H9 (cell line): ENCODE measurements around the gene ROBO1. TPM values are rescaled to one million over a fixed set of nuclear protein-coding genes. Genes with fewer than 3 reads are reported as not detected.

Source experiments
- DNase-seq: peaks from one replicate; pipeline ENCODE4 v3.0.0-alpha.2; 2017
- H2AFZ ChIP-seq: one replicate; pipeline ENCODE4 v1.6.1; 2013; ENCODE audit warnings: mild to moderate bottlenecking, low read length, control low read depth, moderate library complexity
- H2AK5ac ChIP-seq: 2 replicates; pipeline ENCODE4 v1.6.1; 2013; ENCODE audit warnings: low read length, control low read depth, mixed read lengths; ENCODE audit not compliant: insufficient read length
- H2BK120ac ChIP-seq: one replicate; pipeline ENCODE4 v1.6.1; 2013; ENCODE audit warnings: low read depth, mild to moderate bottlenecking, low read length, control low read depth, inconsistent platforms; ENCODE audit not compliant: poor library complexity, severe bottlenecking
- H2BK12ac ChIP-seq: 2 replicates; pipeline ENCODE4 v1.6.1; 2013; ENCODE audit warnings: low read length, control low read depth, mixed read lengths, low read depth; ENCODE audit not compliant: insufficient read length
- H2BK15ac ChIP-seq: 2 replicates; pipeline ENCODE4 v1.6.1; 2013; ENCODE audit warnings: low read depth, low read length, control low read depth
- H2BK20ac ChIP-seq: one replicate; pipeline ENCODE4 v1.6.1; 2013; ENCODE audit warnings: low read depth, mild to moderate bottlenecking, low read length, control low read depth, inconsistent platforms; ENCODE audit not compliant: poor library complexity, severe bottlenecking
- H2BK5ac ChIP-seq: 2 replicates; pipeline ENCODE4 v1.6.1; 2013; ENCODE audit warnings: low read length, control low read depth, mixed read lengths; ENCODE audit not compliant: insufficient read length
- H3K14ac ChIP-seq: 2 replicates; pipeline ENCODE4 v1.6.1; 2013; ENCODE audit warnings: low read length, control low read depth; ENCODE audit not compliant: insufficient read depth
- H3K18ac ChIP-seq: 2 replicates; pipeline ENCODE4 v1.6.1; 2013; ENCODE audit warnings: low read depth, mild to moderate bottlenecking, mixed read lengths, low read length, control low read depth; ENCODE audit not compliant: insufficient read length
- H3K23ac ChIP-seq: 2 replicates; pipeline ENCODE4 v1.6.1; 2013; ENCODE audit warnings: low read length, control low read depth, mixed read lengths, low read depth; ENCODE audit not compliant: insufficient read length
- H3K23me2 ChIP-seq: 2 replicates; pipeline ENCODE4 v1.6.1; 2013; ENCODE audit warnings: low read depth, mild to moderate bottlenecking, mixed read lengths, low read length, control low read depth; ENCODE audit not compliant: insufficient read length, poor library complexity, severe bottlenecking
- H3K27ac ChIP-seq: 2 replicates; pipeline ENCODE4 v1.5.1; 2013; ENCODE audit warnings: low read length, control low read depth, mixed read lengths, low read depth; ENCODE audit not compliant: insufficient read length
- H3K27me3 ChIP-seq: 2 replicates; pipeline ENCODE4 v1.6.1; 2013; ENCODE audit warnings: low read length, control low read depth, inconsistent platforms; ENCODE audit not compliant: insufficient read depth
- H3K4ac ChIP-seq: 2 replicates; pipeline ENCODE4 v1.6.1; 2013; ENCODE audit warnings: low read depth, mild to moderate bottlenecking, control low read depth, inconsistent platforms, low read length, moderate library complexity
- H3K4me1 ChIP-seq: 2 replicates; pipeline ENCODE4 v1.6.1; 2013; ENCODE audit warnings: low read length, control low read depth, inconsistent platforms; ENCODE audit not compliant: insufficient read depth
- H3K4me2 ChIP-seq: 2 replicates; pipeline ENCODE4 v1.6.1; 2013; ENCODE audit warnings: low read length, control low read depth, mixed read lengths; ENCODE audit not compliant: insufficient read length, insufficient read depth
- H3K56ac ChIP-seq: 2 replicates; pipeline ENCODE4 v1.6.1; 2013; ENCODE audit warnings: low read depth, mild to moderate bottlenecking, mixed read lengths, low read length, control low read depth; ENCODE audit not compliant: insufficient read length
- H3K79me1 ChIP-seq: 2 replicates; pipeline ENCODE4 v1.6.1; 2013; ENCODE audit warnings: low read depth, mild to moderate bottlenecking, moderate library complexity, low read length, control low read depth, inconsistent platforms; ENCODE audit not compliant: insufficient read depth, poor library complexity, severe bottlenecking
- H3K79me2 ChIP-seq: 2 replicates; pipeline ENCODE4 v1.6.1; 2013; ENCODE audit warnings: low read length, control low read depth, inconsistent platforms; ENCODE audit not compliant: insufficient read depth
- H3K9ac ChIP-seq: 2 replicates; pipeline ENCODE4 v1.6.1; 2013; ENCODE audit warnings: low read length, control low read depth, mixed read lengths; ENCODE audit not compliant: insufficient read length; ENCODE audit errors: extremely low read depth
- H3K9me3 ChIP-seq: one replicate; pipeline ENCODE4 v1.6.1; 2013; ENCODE audit warnings: low read depth, low read length, inconsistent platforms; ENCODE audit not compliant: control insufficient read depth
- H3T11ph ChIP-seq: one replicate; pipeline ENCODE4 v1.6.1; 2013; ENCODE audit warnings: mild to moderate bottlenecking, low read length, control low read depth, inconsistent platforms
- H4K20me1 ChIP-seq: one replicate; pipeline ENCODE4 v1.6.1; 2013; ENCODE audit not compliant: control insufficient read depth, insufficient read length, insufficient read depth
- H4K5ac ChIP-seq: 2 replicates; pipeline ENCODE4 v1.6.1; 2013; ENCODE audit warnings: low read depth, mild to moderate bottlenecking, mixed read lengths, low read length, control low read depth; ENCODE audit not compliant: insufficient read length
- H4K8ac ChIP-seq: replicated peaks from 2 replicates; pipeline ENCODE4 v1.6.1; 2013; ENCODE audit warnings: low read length, control low read depth, mixed read lengths, low read depth; ENCODE audit not compliant: insufficient read length
- H4K91ac ChIP-seq: 2 replicates; pipeline ENCODE4 v1.6.1; 2013; ENCODE audit warnings: low read depth, mild to moderate bottlenecking, moderate library complexity, mixed read lengths, low read length, control low read depth; ENCODE audit not compliant: insufficient read length
- H3K27ac Mint-ChIP-seq, 3 experiments: 2 replicates in 2 of 3; 3 replicates in 1 of 3; pipeline ENCODE4 v1.8.0; 2020 to 2021; ENCODE audit warnings: mixed read lengths in 3 of 3, mild to moderate bottlenecking in 1 of 3, moderate library complexity in 1 of 3
- H3K27me3 Mint-ChIP-seq: 2 replicates; pipeline ENCODE4 v1.8.0; 2021; ENCODE audit warnings: low read depth, mild to moderate bottlenecking, moderate library complexity, mixed read lengths
- H3K36me3 Mint-ChIP-seq, 3 experiments: 2 replicates in 2 of 3; 3 replicates in 1 of 3; pipeline ENCODE4 v1.8.0; 2020 to 2021; ENCODE audit warnings: low read depth in 3 of 3, mixed read lengths in 3 of 3; ENCODE audit not compliant: insufficient read depth in 1 of 3
- H3K4me1 Mint-ChIP-seq, 2 experiments: 2 replicates each; pipeline ENCODE4 v1.8.0; 2020; ENCODE audit warnings: mixed read lengths in 2 of 2
- H3K4me3 Mint-ChIP-seq, 2 experiments: 2 replicates in 1 of 2; 3 replicates in 1 of 2; pipeline ENCODE4 v1.8.0; 2020 to 2021; ENCODE audit warnings: mild to moderate bottlenecking in 2 of 2, mixed read lengths in 2 of 2, moderate library complexity in 1 of 2
- H3K9me3 Mint-ChIP-seq, 2 experiments: 2 replicates in 1 of 2; 3 replicates in 1 of 2; pipeline ENCODE4 v1.8.0; 2020; ENCODE audit warnings: mild to moderate bottlenecking in 2 of 2, mixed read lengths in 2 of 2, moderate library complexity in 1 of 2
- CTCF ChIP-seq: fragments of 200-600 bp; sonication (generic); conservative IDR thresholded peaks from 3 replicates; pipeline ENCODE4 v1.8.0; 2021; ENCODE audit warnings: antibody characterized with exemption, mild to moderate bottlenecking
- WGBS: extraction: QIAGEN DNeasy Blood & Tissue Kit; methylation state at CpG from one replicate; pipeline ENCODE4 v1.1.7; 2013; ENCODE audit warnings: missing lambda C conversion rate, low lambda C conversion rate, mixed read lengths; ENCODE audit not compliant: insufficient read length; ENCODE audit errors: extremely low coverage; 5-methylcytosine and 5-hydroxymethylcytosine counted together
- total RNA-seq: library from RNA; stranded (reverse); gene quantifications from 2 replicates; pipeline ENCODE4 v1.2.1, GENCODE V29; 2021

Gene ROBO1
- total RNA-seq, 1 experiment from 2014 or later, result 62.7 TPM

- H4K20me1 ChIP-seq, result no peaks in the 10 kb centered on the region
- no peaks in the 10 kb centered on the region for H3K9me3 ChIP-seq
- Mint-ChIP-seq H3K27ac (no peak overlapping the region), H3K9me3 (no peaks in the 10 kb centered on the region), H3K4me3 (no peak overlapping the region), H3K36me3 (peaks cover 0 to 3% (median 0%) of the 10 kb centered on the region in 3 experiments; a peak in 1 of 7 replicates), H3K4me1 (peaks cover 8 to 9% of the 10 kb centered on the region in 2 experiments), H3K27me3 (no peaks in the 10 kb centered on the region)
- H2BK12ac ChIP-seq, result no peak overlapping the region
- H2BK15ac ChIP-seq, result no peak overlapping the region
- no peak for TF ChIP-seq CTCF
- H2BK120ac ChIP-seq, result no peak overlapping the region
- peaks cover 3% of the 10 kb centered on the region; the same call in 1 of the 2 replicates for H3K4me1 ChIP-seq
- H2AK5ac ChIP-seq, result no peak overlapping the region
- H4K8ac ChIP-seq, result no peak overlapping the region
- no peak overlapping the region for H2BK20ac ChIP-seq
- H2BK5ac ChIP-seq, result no peak overlapping the region
- H3K27ac ChIP-seq, result no peak overlapping the region
- H3K79me1 ChIP-seq, result no peaks in the 10 kb centered on the region
- no peak overlapping the region for H3T11ph ChIP-seq
- no CpG with 5 or more reads among the region's 5 CpGs for WGBS
- H3K27me3 ChIP-seq, result no peaks in the 10 kb centered on the region
- DNase-seq, result no peak
- H3K4ac ChIP-seq, result no peak overlapping the region
- no peak overlapping the region for H3K14ac ChIP-seq
- no peak overlapping the region for H3K4me2 ChIP-seq
- no peak overlapping the region for H3K18ac ChIP-seq
- no peak overlapping the region for H3K56ac ChIP-seq
- no peak overlapping the region for H2AFZ ChIP-seq
- no peak overlapping the region for H3K9ac ChIP-seq
- no peaks in the 10 kb centered on the region for H3K79me2 ChIP-seq
- no peaks in the 10 kb centered on the region for H3K23me2 ChIP-seq
- H4K5ac ChIP-seq, result no peak overlapping the region
- H3K23ac ChIP-seq, result no peak overlapping the region
- H4K91ac ChIP-seq, result no peak overlapping the region
Observed at GRCh38 chr3:79167651-79168416, 600.0 kb downstream of the ROBO1 start.
